Activated CD4-positive, alpha-beta T cell treated with anti-CD3 and anti-CD28 coated beads for 1 hour (primary cell): ENCODE data around the gene RAB15.
"Not testable (repeated sequence)": the region's sequence is repeated elsewhere in the genome, so short reads cannot be mapped to it uniquely, and the experiment has no call there.

Experiments used
- DNase-seq: peaks from one replicate; pipeline ENCODE4 v3.0.0-alpha.2; 2020

RAB15 gene

DNA sequence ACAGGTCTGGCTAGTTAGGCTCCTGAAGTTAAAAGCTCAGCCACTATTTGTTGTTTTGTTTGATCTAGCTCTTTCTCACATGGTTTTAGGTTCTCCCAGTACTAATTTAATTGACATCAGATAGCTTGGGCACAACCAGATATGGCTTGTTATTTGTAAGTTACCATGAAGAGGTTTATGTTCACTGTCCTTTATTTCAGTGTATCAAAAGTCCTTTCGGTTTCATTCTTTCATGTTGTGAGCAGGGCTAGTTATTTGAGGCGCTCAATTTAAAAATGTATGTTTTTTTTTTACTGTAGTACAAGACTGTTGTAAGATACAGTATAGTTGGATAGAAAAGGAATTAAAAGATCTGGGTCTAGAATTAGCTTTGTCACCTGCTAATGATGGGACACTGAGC lies 36.6 kb downstream of the RAB15 start:
- no peak for DNase-seq

DNA sequence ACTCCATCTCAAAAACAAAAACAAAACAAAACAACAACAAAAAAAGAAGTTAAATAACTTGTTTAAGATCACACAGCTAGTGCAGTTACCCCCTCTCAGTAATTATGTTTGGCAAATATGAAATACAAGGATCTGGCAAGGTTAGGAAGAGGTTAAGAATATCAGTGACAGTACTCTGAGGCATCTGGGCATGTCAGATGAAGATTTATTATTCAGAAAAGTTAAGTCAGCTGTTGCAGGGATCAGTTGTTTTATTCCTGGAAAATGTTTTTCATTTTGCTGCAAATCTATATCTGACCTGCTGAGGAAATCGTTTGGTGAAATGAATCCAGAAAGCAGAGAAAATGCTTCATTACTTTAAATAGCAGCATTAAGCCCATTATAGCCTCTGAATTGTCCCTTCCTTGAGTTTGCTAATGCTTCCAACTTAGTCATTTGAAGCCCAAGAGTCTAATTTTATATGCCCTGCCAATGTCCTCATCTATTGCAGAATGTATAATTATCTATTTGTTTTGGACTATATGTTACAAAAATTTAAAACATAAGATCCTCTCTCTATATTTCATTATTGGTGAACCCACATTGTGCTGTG lies 37.7 kb downstream of the RAB15 start:
- no peak for DNase-seq

DNA sequence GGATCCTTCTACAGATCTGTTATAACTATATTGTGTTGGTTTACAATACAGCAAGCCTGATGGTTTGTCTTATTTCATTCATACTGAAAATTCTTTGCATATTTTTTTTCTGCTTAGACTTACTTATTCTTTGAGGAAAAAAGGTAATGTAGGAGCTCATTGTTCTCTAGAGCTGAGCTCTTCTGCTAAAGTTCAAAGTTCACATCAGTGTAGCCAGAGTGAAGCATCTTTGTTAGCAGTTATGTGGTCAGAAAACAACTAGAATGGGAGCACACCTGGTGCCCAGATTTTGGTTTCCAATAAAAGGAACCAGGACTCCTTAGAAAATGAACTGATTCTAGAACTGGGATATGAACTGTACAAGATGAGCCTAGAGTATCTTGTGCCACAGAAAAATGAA lies 39.9 kb downstream of the RAB15 start:
- DNase-seq, result no peak

DNA sequence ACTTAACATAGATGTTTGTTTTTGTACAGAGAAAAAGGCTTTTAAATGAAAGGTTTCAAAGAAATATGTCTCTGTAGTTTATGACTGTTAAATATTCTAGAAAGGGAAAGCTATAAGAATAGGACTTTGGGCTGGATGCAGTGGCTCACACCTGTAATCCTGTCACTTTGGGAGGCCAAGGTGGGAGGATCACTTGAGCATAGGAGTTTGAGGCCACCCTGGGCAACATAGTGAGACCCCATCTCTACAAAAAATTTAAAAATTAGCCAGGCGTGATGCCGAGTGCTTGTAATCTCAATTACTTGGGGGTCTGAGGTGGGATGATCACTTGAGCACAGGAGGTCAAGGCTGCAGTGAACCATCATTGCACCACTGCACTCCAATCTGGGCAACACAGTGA lies 41.0 kb downstream of the RAB15 start:
- DNase-seq, result no peak

DNA sequence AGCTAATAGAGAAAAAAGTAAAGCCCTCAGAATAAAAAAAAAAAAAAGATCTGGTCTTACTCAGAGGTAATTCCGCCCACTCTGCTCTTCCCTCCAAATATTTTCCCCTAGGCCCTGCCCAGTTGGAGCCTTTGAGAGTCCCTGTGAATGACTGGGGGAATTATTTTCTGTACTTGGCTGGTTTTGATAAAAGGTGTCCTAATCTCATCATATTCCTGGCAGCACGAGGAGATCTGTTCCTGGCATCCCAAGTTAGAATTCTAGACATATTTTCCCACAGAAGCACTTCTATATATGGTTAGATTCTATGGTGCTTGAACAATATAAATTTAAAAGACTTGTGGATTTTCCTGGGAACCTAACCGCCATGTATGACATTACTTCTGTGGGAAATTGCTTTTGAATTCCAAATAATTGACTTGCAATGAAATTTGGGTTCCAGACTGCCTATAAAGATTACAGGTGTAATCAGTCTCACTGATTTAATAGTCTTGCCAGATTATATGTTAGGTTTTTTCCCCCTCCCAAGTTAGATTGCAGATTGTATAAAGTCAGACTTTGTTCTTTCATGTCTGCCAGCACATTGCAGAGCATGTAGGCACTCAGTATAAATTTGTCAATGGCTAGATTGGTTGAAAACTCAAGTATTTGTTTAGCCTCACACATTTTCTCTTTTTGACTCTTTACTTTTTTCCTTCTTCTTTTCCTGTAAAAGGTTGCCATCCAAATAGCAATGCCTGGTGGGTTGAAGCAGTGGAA lies 41.9 kb downstream of the RAB15 start:
- DNase-seq, result no peak

DNA sequence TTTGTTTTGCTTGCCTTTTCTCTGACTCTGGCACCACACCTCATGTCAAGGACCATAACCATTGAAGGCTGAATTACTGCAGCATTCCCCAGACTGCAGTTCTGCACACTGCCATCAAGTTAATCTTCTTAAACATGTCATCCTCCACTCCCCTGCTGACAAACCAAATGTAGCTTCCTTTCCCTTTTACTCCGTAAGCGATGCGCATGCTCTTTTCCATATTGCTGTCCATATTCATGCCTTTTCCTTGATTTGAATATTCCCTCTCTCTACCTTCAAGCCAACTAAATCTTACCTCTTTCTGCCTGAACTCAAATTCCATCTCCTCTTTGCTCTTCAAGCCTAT lies 43.1 kb downstream of the RAB15 start:
- no peak for DNase-seq

DNA sequence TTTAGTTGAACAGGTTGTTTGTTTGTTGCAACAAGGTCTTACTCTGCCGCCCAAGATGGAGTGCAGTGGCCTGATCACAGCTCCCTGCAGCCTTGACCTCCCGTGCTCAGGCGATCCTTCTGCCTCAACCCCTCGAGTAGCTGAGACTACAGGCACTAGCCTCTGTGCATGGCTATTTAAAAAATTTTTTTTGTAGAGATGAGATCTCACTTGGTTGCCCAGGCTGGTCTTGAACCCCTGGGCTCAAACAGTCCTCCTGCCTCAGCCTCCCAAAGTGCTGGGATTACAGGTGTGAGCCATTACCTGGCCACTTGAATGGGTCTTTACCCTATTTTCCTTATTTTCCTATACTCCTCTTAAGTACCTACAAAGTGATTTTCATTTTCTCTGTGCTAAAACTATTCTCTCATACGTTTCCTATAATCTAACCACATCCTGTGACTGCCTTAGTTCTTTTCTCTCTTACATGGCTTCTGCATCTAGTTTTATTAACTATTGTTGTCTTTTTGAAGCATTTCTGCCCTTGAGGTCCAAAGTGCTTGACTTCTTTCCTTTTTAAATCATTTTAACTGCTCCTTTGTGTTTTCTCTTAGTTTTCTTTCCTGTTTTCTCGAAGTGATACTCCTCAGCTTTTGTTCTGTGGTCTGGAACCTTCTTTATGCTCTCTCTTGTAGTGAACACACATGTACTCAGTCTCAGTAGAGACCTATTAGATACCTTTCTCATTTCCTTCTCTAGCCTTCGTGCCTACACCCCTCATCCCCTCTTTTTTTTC lies 43.7 kb downstream of the RAB15 start:
- DNase-seq, result no peak

DNA sequence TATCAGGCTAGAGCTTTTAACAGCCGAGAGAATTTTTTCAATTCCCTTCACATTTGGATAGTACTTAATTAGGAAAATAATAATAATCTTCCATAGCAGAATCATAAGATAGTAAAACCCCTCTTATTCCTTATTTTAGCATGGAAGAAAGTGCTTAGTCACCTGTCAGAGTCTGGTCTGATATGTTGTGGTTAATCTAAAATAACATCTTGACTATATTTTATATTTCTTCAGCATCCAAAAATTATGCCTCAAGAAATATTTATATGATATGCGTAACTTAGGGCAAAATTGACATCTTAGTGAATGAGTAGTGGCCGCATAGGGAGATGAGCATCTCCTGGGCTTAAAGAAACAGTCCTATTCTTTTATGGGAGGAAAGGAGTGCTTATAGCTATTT lies 45.1 kb downstream of the RAB15 start:
- no peak for DNase-seq

DNA sequence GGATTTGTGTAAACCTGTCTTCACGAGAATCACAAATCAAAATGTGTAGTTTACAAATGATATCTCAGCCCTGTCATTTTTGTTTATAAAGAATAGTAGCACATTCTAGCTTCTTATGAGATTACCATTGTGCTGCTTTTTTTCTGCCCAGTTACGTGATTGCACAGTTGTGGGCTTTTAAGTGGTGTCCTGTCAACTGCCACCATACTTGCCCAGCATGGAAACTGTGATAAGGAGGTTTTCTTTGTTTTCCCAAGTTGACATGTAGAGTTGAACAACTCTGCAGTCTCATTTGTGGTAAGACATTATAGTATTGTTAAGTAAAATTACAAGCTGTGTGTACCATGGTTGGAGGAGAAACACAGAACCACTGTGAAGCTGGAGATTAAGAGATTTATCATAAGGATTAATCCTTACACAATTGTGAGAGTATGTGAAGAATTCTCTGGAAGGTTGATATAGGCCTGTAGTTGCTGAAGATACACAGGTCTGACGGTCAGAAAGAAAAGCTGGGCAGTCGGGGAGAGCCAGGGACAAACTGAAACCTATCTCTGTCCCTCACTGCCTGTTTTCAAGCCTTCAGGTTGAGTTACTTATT lies 45.6 kb downstream of the RAB15 start:
- no peak for DNase-seq

DNA sequence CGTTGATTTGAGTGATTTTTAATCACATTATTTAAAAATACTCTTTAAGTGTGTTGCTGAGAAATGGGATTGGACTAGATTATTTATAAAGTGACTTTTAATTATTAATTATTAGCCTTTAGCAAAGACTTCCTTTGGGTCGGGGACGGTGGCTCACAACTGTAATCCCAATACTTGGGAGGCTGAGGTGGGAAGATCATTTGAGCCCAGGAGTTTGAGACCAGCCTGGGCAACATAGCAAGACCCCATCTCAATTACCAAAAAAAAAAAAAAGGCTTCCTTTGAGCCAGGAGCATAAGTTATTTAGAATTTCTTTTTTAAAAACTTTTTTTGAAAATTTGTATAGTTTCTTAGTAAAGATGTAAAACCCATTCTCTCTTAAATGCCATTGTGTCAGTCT lies 49.1 kb downstream of the RAB15 start:
- no peak for DNase-seq

DNA sequence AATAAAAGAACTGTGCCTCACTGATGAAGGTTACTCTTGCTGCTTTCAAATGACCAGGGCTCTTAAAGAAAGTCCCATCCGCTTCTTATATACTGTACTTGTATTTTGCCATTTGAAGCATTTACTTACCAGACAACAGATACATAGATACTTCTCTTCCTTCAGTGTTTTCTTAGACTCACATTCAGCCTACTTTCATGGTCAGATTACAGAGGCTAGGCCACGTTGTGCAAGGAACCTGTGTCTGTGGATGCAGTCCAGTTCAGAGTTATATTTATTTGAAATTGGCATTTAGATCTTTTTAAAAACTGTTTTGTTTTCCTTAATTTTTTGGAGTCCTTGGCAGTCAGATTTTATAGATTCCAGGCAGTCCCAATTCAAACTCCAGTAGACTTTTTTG lies 51.7 kb downstream of the RAB15 start:
- no peak for DNase-seq

DNA sequence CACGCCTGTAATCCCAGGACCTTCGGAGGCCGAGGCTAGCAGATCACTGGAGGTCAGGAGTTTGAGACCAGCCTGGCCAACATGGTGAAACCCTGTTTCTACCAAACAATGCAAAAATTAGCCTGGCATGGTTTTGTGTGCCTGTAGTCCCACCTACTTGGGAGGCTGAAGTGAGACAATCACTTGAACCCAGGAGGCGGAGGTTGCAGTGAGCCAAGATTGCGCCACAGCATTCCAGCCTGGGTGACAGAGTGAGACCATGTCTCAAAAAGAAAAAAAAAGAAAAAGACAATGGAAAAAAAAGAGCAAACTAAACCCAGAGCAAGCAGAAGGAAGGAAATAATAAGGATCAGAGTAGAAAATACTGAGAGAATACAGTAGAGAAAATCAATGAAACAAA lies 52.5 kb downstream of the RAB15 start:
- no peak for DNase-seq

DNA sequence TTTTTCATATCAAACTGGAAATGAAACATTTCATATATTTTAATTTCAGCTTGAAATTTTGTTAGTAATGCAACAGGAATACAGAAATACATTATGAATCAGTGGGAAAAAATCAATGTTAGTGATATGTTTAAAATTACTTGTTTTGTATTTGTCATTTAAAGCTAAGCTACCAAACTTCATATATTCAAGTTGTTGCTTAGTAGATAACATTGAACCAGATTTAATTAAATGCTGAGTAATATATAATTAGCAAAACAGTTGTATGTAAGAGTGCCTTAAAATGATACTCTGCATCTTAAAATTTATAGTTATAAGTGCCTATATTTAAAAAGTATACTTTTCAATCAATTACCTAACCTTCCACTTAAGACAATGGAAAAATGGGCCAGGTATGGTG lies 52.9 kb downstream of the RAB15 start:
- no peak for DNase-seq

DNA sequence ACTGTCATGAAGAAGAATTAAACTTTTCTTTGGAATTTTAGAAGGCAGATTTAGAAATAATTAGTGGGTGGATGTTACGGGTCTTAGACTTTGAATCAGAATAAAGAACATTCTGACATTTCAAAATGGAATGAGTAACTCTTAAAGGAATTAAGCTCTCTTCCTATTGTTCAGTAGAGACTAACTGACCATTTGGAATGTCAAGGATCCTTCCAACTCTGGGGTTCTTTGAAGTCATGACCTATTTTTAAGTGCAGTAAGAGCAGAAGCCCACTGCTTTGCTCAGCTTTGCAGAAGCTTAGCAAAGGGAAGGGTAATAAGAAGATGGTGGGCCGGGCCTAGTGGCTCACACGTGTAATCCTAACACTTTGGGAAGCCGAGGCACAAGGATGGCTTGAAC lies 53.9 kb downstream of the RAB15 start:
- no peak for DNase-seq

DNA sequence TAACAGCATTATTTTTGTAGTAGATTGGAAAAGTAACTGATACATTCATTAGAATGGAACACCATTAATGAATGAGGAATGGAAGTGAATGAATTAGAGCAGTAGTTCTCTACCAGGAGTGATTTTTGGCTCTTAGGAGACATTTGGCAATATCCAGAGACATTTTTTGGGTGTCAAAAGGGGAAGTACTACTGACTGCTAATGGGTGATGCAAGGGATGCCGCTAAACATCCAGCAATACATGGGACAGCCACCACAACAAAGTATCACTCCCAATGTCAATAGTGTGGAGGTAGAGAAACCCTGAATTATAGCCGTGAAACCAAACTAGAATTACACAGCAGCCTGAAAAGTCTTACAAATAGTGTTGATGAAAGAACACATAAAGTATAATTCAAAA lies 56.3 kb downstream of the RAB15 start:
- DNase-seq, result no peak

DNA sequence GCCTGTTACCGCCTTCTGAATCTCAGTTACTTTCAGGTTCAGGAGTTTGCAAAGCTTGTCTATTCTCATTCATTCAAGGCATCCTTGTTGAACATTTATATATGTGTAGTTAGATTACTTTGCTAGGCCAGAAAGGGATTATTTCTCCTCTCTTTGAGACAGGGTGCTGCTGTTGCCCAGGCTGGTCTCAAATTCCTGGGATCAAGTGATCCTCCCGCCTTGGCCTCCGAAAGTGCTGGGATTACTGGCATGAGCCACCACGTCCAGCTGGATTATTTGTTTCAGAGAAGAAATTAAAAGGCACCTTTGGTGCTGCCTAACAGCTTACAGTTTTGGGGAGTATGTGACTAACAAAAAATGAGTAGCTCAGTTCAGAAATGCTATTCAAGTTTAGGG lies 57.1 kb downstream of the RAB15 start:
- DNase-seq, result no peak

DNA sequence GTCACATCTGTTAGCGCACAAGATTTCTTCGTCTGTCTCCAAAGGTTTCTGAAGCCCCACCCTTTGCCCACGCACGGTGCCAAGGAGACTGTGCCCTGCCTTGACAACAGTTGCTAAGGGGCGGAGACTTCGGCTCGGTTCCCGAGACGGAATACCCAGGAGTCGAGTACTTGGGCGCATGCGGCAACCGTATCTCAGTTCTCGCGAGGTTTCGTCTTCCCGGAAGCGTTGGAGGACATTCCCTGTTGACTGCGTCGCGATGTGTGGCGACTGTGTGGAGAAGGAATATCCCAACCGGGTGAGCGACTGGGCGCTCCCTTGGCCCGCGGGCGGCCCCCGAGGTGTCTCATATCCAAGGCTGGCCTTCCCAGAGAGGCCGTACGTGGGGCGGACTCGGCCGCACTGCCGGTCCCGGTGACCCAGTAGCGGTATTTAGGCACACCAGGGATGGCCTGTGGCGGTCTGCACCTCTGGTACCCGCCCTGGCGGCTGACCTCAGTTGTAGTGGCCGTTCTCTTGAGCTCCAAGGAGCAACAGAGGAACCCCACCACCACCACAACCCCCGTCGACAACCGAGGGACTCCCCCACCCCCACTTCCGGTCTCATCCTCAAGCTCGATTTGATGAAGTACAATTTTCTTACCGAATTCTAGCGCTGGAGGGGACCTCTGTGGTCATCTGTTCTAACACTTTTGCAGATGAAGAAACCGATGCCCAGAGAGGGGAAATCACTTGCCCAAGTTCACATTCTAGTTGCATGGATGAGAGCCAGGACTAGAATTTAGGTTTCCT lies 57.7 kb downstream of the RAB15 start, which contains the start of gene CHURC1:
Gene CHURC1 (plus strand): TSS at position 219 of the 792 bp plus-strand sequence. CDS start 41 bp downstream, at position 260.
- DNase-seq, result peak; percentile 96

DNA sequence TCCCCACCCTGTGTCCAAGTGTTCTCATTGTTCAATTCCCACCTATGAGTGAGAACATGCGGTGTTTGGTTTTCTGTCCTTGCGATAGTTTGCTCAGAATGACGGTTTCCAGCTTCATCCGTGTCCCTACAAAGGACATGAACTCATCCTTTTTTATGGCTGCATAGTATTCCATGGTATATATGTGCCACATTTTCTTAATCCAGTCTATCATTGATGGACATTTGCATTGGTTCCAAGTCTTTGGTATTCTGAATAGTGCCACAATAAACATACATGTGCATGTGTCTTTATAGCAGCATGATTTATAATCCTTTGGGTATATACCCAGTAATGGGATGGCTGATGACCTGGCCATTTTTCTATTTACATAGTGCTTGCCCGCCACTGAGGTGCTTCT lies 58.7 kb downstream of the RAB15 start:
- not testable (repeated sequence) for DNase-seq

DNA sequence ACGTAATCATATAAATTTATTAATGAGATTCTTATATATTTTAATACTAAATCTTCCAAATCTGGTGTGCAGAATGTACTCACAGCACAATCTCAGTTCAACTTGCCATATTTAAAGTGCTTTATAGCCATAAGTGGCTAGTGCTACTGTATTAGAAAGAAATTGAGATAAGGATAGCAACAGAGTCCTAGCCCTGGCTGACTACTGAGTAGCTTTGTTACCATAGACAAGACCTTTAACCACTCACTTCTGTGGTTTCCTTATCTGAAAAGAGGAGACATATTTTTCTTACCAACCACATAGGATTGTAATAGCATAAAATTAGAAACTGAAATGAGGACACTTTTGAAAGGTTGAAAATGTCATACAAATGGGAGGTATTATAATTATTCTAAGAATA lies 59.9 kb downstream of the RAB15 start:
- no peak for DNase-seq

DNA sequence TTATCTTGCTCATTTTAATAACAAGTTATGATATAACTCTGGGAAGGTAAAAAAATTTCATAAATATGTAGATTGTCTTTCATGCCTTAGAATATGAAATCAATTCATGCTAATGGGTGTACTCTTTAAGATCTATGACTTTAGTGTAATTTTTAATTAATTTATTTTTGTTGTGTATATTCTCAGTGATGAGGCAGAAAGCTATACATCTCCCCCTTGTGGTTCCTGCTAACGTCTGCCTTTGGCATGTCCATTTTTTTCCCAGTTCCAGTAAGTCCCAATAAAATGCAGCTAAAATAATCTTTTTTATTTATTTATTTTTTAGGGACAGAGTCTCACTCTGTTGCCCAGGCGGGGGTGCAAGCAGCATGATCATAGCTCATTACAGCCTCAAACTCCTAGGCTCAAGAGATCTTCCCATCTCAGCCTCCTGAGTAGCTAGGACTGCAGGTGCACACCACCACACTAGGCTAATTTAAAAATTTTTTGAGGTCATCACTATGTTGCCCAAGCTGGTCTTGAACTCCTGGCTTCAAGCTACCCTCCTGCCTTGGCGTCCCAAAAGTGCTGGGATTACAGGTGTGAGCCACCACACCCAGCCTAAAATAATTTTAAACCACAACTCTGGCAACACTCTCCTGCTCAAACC lies 61.2 kb downstream of the RAB15 start:
- no peak for DNase-seq

DNA sequence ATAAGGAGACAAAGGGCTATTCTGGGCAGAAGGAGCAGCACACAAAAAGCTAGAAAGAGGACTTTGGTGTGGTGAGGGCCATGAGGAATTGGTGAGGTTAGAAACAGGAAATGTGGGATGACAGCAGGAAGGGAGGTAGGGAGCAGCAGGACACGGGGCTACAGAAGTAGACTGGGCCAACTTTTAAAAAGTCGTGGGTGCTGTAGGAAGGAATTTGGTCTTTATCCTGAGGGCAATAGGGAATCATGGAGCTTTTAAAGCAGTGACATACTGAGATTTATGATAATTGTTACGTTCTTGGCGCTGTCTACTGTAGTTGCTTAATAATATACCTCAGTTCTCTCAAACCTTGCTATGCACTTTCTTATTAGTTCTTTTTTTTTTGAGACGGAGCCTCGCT lies 66.1 kb downstream of the RAB15 start:
- no peak for DNase-seq

DNA sequence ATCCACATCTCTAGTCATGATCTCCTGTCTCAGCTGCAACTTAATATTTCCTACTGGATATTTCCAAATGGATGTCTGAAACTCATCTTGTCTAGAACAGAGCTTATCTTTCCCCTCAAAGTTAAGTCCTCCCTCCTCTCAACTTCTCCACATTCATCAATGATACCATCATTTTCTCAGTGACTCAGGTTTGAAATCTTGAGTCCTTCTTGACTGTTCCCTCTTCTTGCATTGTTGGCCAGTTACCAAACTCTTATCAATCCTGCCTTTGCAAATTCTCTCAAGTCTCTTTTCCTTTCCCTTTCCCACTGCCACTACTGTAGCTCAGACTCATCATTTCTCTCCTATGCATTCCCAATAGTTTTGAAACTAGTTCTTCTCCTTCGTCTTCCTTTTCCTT lies 72.2 kb downstream of the RAB15 start:
- DNase-seq, result no peak
